Measurements from ENCODE around the gene LRMDA.

DNA sequence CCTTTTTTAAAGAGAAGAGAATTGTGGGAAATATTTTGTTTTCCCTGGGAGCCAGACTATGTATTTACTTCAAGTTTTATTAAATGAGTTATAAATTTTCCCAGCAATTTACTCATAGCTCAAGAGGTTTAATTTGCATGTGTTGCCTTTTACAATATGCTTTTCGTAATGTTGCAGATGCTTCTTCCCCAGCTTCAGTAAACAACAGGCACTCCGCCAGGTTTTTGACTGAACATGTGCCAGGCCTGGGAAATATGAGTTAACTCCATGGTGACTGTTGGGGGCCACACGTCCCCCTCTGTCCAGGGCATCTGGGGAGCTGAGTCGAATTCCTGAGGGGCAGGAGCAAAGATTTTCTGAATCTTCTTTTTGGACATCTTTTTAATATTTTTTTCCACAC lies 545.7 kb downstream of the LRMDA start:
- TF ChIP-seq, protein P1, sequence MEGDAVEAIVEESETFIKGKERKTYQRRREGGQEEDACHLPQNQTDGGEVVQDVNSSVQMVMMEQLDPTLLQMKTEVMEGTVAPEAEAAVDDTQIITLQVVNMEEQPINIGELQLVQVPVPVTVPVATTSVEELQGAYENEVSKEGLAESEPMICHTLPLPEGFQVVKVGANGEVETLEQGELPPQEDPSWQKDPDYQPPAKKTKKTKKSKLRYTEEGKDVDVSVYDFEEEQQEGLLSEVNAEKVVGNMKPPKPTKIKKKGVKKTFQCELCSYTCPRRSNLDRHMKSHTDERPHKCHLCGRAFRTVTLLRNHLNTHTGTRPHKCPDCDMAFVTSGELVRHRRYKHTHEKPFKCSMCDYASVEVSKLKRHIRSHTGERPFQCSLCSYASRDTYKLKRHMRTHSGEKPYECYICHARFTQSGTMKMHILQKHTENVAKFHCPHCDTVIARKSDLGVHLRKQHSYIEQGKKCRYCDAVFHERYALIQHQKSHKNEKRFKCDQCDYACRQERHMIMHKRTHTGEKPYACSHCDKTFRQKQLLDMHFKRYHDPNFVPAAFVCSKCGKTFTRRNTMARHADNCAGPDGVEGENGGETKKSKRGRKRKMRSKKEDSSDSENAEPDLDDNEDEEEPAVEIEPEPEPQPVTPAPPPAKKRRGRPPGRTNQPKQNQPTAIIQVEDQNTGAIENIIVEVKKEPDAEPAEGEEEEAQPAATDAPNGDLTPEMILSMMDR (IDR thresholded peaks at IDR 0.05) = no peak
- no peak for TF ChIP-seq POLR2A (IDR thresholded peaks at IDR 0.05)

All from body of pancreas (tissue), 4 donors.